ENCODE measurements around the gene NFATC1.
A peak's percentile ranks its signal among the peaks of the same experiment; 100 is the strongest.

Gene NFATC1

DNA sequence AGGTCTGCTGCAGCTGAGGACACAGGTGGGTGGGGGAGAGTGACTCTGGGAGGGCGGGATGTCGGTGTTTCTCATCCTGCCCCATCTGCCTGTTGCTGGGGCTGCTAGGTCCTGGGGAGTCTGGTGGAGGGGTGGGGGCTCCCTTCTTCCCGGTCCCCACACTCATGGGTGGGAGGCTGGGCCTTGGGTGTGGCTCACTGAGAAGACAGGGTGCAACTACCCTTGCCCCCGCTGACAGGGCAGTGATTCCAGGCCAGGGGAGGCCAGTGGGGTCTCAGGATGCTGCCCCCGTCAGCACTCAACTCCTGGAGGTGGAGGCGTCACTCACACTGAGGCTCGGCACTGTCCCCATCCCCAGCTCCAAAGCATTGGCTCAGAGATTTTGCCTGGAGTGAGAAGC is 7.7 kb upstream of the NFATC1 start:
- no peak for DNase-seq (ENCODE audit: low read depth in 3 of 3, low spot score in 1 of 3)

DNA sequence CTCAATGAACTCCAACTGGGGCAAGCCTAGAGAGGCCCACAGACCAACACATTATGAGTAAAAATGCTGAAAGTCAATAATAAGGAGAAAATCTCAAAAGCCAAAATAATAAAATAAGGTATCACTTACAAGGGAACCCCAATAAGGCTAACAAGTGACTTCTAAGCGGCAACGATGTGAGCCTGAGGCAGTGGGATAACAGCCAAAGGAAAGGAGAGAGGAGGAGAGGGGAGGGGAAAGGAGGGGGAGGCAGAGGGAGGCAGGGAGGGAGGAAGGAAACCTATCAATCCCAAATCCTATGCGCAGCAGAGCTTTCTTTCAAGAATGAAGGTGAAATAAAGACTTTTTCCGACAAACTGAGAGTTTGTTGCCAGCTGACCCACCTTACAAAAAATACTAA is 6.0 kb upstream of the NFATC1 start:
- no peak for DNase-seq (ENCODE audit: low read depth in 3 of 3, low spot score in 1 of 3)

DNA sequence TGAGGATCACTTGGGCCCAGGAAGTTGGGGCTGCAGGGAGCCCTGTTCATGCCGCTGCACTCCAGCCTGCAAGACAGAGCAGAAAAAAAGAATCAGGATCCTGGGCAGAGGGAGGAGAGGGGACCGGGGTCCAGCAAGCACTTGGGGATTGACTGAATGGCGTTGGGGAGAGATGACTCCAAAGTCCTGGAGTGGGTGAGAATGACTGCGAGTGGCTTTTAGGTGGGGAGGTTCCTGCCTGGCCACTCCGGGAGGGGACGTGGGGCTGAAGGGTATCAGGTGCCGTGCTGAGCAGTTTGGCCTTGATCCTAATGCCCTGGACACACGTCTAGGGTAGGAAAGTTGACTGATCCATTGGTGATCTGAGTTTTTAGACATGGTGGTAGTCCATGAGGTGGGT is 3.5 kb upstream of the NFATC1 start:
- no peak for DNase-seq (ENCODE audit: low read depth in 3 of 3, low spot score in 1 of 3)

DNA sequence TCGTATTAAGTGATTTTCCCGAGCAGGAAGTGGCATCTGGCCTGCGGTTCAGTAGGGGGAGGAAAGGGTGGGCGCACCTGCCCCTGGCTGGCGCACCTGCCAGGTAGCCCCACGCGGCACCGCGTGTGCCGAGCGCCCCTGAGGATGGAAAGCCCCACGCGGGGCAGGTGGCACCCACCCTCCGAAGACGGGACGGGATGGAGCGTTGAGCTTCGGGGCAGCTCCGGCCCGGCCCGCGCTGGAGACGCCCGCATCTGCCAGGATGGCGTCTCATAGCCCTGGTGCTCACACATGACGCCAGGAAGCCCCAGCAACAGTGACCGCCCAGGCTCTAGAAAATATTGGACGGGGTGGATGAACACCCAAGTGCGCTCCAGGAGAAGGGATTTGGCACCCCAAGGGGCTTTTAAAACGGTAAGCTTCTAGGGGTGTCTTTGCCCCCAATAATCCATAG is 2.5 kb upstream of the NFATC1 start:
- DNase-seq (ENCODE audit: low read depth in 3 of 3, low spot score in 1 of 3) = no peak

DNA sequence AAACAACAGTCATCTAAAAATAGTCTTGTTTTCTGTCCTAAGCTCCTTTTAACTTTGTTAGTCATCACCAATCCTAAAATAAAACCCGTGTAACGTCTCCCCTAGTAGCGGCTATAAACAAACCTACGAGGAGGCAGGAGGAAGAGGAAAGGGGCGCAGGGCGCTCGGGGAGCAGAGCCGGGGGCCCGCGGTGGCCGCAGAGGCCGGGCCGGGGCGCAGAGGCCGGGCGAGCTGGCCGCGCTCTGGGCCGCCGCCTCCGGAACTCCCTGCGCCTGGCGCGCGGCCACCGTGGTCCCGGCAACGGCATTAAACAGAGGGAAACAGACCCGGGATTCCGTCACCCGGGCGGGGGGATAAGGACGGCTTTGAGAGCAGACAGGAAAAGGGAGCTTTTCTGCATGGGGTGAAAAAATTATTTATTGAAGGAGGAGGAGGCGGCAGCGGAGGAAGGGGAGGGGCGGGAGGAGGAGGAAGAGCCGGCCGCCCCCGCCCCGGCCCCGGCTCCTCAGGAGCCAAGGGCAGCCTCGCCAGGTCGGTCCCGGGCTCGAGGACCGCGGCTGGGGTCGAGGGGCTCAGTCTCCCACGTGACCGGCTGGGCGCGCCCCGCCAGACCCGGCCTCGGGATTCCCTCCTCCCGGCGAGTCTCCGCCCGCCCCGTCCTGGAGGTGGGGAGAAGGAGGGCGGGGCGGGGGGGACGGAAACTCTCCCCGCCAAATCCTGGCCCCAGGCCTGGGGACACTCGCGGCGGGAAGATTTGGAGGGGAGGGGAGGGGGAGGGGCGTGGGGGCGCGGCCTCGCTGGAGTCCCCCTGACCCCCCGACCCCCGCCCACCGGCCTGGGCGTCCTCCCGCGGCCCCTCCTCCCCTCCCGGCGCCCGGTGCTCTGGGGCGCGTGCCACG is 1.8 kb upstream of the NFATC1 start:
- no peak for DNase-seq (ENCODE audit: low read depth in 3 of 3, low spot score in 1 of 3)

DNA sequence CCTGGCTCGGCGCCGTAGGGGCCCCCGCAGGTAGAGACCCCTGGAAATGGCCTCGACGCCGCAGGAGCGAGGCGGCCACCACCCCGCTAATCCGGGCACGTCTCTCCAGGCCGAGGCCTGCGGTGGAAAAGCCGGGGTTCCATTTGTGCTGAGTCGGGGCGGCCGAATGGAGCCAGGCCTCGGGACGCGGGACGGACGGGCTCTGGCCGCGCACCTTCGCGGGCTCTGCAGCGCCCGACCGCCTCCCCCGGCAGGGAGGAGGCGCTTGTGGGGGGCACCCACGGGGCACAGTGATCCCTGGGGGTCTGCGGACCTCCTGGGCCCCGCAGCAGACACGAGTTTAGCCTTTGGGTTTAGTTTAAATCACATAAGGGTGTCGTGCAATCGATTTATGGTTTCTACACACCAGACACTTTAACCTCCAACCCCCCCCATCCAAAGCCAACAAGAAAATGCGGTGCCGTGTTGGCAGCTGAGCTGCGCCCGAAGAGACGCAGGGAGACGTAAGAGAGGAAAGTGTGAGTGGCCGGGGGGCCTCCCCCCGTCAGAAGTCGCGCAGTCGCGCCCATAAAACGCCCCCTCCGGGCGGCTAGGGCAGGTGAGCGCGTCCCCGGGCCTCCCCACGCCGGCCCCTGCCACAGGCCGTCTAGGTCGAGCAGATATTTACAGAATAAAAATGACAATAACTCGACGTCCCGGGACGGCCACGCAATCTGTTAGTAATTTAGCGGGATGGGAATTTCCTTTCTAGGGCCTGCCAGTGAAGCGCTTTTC is 1.0 kb upstream of the NFATC1 start:
- peak in 2 of 3 donors; percentile 56 to 57 for DNase-seq (ENCODE audit: low read depth in 3 of 3, low spot score in 1 of 3)

DNA sequence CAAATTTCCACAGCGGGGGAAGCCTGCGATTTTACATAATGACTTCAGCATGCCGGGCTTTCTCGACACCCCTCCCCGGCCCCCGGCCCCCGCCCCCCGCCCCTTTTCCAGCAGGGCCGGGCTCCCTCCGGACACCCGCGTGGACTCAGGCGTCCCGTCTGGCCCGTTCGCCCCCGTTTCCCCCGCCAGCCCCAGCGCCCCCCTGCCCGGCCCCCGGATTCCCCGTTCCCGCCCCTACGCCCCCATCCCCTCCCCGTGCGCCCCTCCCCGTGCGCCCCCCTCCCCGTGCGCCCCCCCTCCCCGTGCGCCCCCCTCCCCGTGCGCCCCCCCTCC is 456 bp upstream of the NFATC1 start:
- DNase-seq (ENCODE audit: low read depth in 3 of 3, low spot score in 1 of 3) = no peak

DNA sequence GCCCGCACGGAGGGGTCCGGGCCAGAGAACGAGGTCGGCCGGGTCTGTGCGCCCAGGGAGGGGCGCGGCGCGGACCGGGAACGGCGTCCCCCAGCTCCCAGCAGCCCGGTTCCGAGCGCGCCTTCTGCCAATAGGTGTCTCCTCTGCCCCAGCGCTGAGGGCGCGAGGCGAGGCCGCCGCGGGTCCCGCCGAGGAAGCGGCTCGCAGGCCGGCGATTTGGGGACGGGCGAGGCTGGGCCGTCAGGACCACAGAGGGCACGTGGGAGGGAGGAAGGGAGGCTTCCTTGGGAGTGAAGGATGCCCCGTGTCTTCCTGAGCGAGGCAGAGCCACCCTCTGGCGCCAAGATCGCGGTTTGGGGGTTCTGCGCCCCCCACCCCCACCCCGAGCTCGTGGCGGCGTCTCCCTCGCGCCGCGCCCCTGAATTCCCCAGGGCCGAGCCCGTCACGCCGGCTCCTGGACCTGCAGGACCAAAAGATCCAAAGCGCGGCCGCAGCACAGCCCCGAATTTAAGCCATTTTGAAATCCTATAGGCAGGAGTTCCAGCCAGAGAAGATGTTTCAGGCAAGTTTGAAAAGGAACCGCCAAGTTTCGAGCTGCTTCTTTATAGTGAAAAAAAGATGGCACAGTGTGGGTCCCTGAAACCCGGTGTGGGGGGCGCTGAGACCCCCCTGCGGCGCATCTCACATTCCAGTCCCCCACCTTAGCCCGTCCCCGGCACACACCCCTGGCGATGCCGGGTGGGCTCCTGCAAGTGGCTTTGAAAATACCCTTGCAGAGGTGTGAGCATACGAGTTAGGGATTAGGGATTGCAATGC is 909 bp downstream of the NFATC1 start:
- peak in 1 of 3 donors; percentile 46 for DNase-seq (ENCODE audit: low read depth in 3 of 3, low spot score in 1 of 3)

DNA sequence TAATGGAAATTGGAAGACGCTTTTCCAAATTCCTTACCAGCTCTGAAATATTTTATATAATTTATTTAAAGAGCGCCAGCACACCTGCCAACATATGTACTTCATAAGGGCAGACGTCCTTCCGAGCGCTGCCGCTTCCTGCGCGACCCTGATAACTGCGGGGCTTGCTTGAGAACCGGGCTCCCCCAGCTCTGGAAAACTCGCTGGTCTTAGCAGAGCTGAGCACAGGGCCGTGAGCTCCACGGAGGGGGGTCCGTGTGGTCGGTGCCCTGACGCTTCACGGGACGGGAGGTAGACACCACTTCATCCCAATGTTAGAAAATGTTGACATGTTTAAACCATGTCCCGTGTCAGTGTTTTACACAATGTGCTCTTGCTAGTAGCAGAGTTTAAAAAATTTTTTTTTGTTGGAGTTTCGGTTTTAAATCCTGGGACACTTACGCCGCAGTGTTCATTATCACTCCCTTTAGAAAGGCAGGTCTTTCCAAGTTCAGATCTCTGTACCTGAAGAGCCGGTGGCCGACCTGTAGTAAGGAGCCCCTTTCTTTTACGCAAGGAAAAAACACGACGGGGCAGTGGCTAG is 1.6 kb downstream of the NFATC1 start:
- no peak for DNase-seq (ENCODE audit: low read depth in 3 of 3, low spot score in 1 of 3)

DNA sequence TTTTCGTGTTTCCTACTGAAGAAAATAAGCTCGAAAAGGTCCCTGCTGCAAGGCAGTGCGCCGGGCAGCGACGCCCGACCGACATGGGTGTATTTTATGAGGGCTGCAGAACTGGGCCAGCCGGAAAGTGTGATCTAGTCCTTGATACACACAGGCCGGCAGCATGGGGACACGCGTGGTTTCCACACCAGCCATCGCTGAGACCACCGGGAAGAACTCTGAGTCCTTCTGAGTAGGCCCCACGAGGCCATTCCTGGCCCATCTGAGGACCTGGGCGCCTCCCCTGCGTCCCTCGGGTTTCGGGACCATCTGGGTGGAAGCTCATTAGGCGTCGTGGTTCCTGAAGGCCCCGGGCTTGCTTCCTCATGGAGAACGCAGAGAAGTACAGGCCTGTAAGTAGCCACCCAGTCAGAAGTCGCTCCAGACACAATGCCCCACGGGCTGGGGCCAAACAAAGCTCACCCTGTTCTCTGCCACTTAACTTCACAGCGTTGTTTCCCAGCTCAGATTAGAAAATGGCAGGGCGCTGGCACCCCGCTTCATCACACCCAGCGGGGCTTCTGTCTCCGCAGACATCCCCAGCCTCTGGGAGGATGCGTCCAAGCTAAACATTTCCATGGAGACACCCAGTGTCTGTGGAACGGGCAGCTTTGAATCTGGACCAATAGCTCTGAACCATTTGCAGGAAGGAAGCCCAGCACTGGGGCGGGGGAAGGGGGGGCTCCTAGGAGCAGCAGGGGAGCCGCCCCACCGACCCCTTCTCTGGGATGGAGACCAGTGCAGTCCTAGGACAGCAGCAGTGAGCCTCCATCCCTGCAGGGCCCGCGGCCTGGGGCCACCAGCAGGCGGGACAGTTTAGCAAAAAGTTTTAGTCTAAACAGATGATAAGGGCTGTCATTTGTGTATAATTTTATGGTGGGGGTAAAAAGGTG is 2.4 kb downstream of the NFATC1 start:
- DNase-seq (ENCODE audit: low read depth in 3 of 3, low spot score in 1 of 3) = no peak

DNA sequence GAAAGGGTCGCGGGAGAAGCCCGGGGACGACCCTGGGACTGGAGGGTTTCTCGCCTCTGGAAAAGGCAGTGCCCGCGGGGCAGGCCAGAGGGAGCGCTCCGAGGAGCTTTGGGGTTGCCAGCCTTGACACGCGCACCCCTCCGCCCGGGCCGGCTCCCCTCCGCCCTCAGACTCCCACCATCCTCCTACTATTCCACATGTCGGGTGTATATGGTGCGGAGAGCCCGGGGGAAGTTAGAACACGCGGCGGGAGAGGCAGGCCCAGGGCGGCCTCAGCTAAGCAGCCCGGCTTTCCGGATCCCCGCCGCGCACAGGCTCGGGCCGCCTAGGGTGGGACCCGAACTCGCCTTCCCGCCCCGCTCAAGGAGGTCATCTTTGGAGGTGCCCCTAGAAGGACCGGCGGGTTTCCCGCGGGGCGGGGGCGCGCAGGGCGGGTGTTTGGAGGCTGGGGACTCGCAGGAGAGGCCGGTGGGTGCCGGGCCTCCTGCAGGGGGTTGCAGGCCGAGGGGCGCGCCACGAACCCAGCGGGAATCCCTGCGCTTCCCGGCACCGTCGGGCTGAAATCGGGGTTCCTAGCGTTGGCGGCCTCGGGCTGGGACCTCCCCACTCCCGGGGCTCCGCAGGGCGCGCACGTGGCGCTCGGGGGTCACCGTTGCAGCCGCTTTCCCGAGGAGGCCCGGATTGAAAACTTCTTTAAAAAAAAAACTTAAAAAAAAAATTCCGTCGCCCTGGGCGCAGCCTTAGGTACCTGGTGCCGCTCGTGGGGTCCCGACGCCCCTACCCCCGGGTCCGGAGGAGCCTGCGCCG is 3.7 kb downstream of the NFATC1 start:
- DNase-seq (ENCODE audit: low read depth in 3 of 3, low spot score in 1 of 3) = no peak

DNA sequence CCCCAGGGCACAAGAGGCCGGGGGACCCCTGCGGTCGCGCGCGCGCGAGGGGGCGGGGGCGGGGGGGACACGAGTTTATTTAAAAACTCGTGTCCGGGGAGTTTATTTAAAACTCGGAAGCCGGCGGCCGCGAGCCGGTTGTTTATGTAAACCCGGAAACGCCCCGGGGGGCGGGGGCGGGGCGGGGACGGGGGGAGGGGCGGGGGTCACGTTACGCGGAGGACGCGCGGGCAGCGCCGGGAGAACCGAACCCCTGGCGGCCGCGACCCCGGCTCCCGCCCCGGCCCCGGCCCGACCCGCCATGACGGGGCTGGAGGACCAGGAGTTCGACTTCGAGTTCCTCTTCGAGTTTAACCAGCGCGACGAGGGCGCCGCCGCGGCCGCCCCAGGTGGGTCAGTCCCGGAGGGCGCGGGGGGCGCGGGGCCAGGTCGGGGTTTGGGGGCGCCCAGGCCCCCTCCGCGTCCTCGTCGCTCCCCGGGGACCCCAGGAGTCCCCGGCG is 4.4 kb downstream of the NFATC1 start:
- DNase-seq (ENCODE audit: low read depth in 3 of 3, low spot score in 1 of 3) = peak in 1 of 3 donors; percentile 60

DNA sequence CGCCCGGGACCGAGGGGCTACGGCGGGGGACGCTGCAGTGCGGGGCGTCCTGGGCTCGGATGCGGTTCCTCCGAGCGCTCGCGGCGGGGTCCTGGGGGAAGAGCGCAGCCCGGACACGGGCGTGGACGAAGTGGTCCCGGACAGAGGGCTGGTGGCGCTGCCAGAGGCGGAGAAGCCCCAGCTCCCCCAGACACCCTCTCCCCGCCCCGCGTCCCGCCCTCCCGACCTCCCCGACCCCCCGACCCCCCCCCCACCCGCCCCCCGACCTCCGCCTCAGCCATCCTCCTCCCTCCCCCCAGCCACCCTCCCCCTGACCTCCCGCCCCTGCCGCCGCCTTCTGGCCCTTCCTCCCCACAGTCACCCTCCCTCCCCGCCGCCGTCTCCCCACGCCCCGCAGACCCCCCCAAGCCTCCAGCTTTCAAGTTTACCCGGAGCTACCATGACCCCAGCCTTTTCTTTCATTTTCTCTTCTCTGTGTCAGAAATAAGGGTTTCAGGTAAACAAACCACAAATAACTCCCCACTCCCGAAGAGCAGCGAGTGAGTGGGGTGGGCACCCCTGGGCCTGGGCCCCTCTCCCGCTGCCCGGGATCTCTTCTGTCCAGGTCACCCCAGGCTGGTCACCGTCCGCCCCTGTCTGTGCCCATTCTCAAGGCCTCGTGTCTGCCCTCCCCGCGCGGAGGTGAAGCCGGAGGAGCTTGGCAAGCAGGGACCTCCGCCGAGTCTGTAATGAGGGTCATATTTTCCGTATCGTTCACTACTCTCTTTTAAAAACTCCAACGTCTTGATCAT is 5.1 kb downstream of the NFATC1 start:
- no peak for DNase-seq (ENCODE audit: low read depth in 3 of 3, low spot score in 1 of 3)

DNA sequence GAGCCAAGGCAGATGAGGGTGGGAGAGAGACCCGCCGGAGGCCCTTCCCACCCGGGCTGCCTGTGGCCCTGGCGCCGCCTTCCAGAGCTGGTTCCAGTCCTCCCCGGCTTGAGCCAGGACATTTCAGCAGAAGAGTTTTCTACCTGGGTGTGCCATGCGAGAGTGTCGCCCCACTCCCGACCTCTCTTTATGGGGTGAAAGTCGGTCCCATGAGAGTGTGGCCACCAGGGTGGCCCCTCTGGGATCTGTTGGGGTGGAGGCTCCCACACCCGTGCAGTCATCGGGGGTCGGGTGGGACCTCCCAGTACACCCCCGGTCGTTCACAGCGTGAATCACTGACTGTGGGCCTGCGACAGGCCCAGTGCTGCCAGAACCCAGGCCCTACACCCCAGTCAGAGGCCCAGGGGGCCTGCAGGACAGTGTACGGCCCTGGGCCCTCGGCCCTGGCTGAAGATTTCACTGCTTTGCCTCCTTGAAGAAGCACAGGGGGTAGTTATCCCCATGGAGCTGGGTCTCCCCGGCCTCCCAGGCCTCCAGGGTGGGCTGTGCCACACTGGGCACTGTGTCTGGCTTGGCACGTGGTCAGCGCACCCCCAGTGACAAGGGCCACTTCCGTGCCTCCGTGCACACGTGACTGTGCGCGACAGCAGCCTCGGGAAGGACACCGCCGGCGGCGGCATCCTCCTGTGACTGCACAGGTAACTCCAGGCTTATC is 5.9 kb downstream of the NFATC1 start:
- DNase-seq (ENCODE audit: low read depth in 3 of 3, low spot score in 1 of 3) = no peak

DNA sequence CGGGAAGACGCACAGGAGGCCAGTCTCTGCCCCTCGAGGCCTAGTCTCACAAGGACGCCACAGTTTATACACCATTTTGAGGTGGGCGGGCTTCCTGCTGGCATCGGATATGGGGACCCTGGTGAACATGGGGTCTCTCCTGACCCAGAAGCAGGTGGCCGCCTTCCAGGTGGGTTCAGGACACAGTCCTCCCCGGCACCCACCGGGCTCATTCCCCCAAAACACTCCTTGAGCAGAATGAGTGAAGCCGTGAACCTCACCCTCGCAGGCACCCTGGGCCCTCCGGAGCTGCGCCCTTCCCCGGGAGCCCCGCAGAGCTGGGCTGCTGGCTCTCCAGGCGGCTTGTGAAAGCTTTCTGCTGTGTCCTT is 6.5 kb downstream of the NFATC1 start:
- no peak for DNase-seq (ENCODE audit: low read depth in 3 of 3, low spot score in 1 of 3)

DNA sequence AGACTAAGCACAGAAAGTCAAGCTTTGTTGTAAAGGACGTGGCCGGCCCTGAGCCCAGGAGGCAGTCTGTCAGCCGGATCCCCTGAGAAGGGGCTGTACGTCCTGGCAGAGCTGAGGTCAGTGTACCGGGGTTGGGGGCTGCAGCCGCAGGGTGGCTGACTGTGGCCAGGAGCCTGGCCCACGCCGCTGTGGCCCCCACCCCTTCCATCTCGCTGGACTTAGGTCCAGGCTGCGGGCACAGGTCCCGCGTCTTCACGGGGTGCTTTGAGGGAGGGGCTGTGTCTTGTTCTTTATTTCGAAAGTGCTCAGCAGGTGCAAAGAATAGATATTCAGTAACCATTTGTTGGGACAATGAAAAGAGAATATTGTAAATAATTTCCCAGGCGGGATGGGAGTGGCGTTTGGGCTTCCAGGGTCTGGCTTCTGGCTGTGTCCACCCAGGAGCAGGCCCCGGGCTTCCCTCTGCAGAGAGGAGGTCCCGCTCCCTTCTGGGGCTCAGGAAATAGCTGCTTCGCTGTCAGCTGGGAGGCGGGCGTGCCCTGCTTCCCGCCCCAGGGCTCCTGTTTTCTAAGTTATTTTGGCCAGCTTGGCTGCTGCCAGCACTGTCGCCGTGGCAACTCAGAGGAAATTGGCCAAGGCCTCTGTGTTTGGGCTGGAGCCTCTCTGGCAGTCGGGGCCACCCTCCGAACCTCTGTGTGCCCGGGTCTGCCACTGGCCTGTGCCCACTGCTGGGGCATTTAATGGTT is 7.4 kb downstream of the NFATC1 start:
- DNase-seq (ENCODE audit: low read depth in 3 of 3, low spot score in 1 of 3) = no peak

Measured in stimulated activated CD4-positive, alpha-beta T cell treated with anti-CD3 and anti-CD28 coated beads, TNF-alpha, amount 100 ng/mL, for 1 hour (primary cell).